Sigmoid colon (tissue), 7 donors: Measurements from ENCODE around the gene CLTA. TPM values are rescaled to one million over a fixed set of nuclear protein-coding genes. Genes with fewer than 3 reads are reported as not detected.
A peak's percentile ranks its signal among the peaks of the same experiment; 100 is the strongest.

Experiments
- DNase-seq: peaks from one replicate; pipeline ENCODE4 v3.0.0-alpha.2; 2019
- H3K27ac ChIP-seq, 4 donors: fragments of 200-600 bp; sonication (generic); one replicate each; pipeline ENCODE4 v1.5.1; 2016 to 2019; ENCODE audit warnings: mild to moderate bottlenecking in 1 of 4
- H3K27me3 ChIP-seq, 3 donors: fragments of 200-600 bp; sonication (generic); one replicate each; pipeline ENCODE4 v1.5.1; 2019; ENCODE audit warnings: mild to moderate bottlenecking in 1 of 3
- H3K36me3 ChIP-seq, 4 donors: fragments of 200-600 bp; sonication (generic); one replicate each; pipeline ENCODE4 v1.5.1; 2016 to 2019
- H3K4me1 ChIP-seq, 4 donors: fragments of 200-600 bp; sonication (generic); one replicate each; pipeline ENCODE4 v1.5.1; 2017 to 2019
- H3K4me3 ChIP-seq, 4 donors: fragments of 200-600 bp; sonication (generic); one replicate each; pipeline ENCODE4 v1.5.1; 2017 to 2019; ENCODE audit warnings: mild to moderate bottlenecking in 2 of 4, moderate library complexity in 1 of 4
- H3K9me3 ChIP-seq, 4 donors: fragments of 200-600 bp in 3 of 4; sonication (generic) in 3 of 4; one replicate each; pipeline versions ENCODE4 v1.5.1 to v1.6.1; 2013 to 2019
- CTCF ChIP-seq, 4 experiments: fragments of 450-650 bp in 3 of 4; fragments of 200-600 bp in 1 of 4; IDR thresholded peaks; one replicate each; pipeline ENCODE4 v1.5.1; 2016 to 2019; ENCODE audit warnings: antibody characterized with exemption in 4 of 4, mild to moderate bottlenecking in 3 of 4, moderate library complexity in 2 of 4
- EP300 ChIP-seq, 4 donors: sonication (generic); formaldehyde crosslinking; IDR thresholded peaks; one replicate each; pipeline ENCODE4 v1.6.1; 2017; ENCODE audit warnings: antibody characterized with exemption in 4 of 4
- POLR2A ChIP-seq, 2 donors: fragments of 450-650 bp; IDR thresholded peaks; one replicate each; pipeline ENCODE4 v1.6.1; 2016; ENCODE audit warnings: antibody characterized with exemption in 2 of 2, mild to moderate bottlenecking in 2 of 2, moderate library complexity in 2 of 2
- POLR2AphosphoS5 ChIP-seq, 4 donors: sonication (generic); formaldehyde crosslinking; IDR thresholded peaks; one replicate each; pipeline ENCODE4 v1.6.1; 2017; ENCODE audit warnings: antibody characterized with exemption in 4 of 4
- WGBS, 2 donors: extraction: QIAGEN DNeasy Blood & Tissue Kit; methylation state at CpG; one replicate each; pipeline ENCODE4 v1.1.7; 2013; 5-methylcytosine and 5-hydroxymethylcytosine counted together
- intact Hi-C: fragments of 100-400 bp; cut with DNase I; formaldehyde crosslinking; loops from one replicate; pipeline ENCODE4 v1.15.1; 2023
- polyA plus RNA-seq, 3 donors: library from polyadenylated mRNA; stranded (reverse); fragments of 200-250 nt; gene quantifications; one replicate each; pipeline ENCODE4 v1.2.3, GENCODE V29; 2013
- total RNA-seq, 4 donors: library from RNA; depleted of rRNA; stranded (reverse); fragments of >200 nt; gene quantifications; one replicate each; pipeline ENCODE4 v1.1.0, GENCODE V29; 2016
- donor health status: healthy with polysubstance abuse.
- donor health status: Bipolar disorder and iron deficiency.
- donor health status: healthy.

The CLTA gene
- total and polyA plus RNA-seq, 7 donors = 151 to 299 (median 176) TPM

- Histone ChIP-seq H3K4me1 (peaks cover 0 to 46% (median 41%) of the 10 kb centered on the region in 4 donors), H3K4me3 (no peak overlapping the region), H3K9me3 (no peaks in the 10 kb centered on the region), H3K27me3 (no peaks in the 10 kb centered on the region), H3K27ac (peak overlapping the region in 2 of 4 donors; percentile 17 to 39), H3K36me3 (peaks cover 3 to 26% (median 8%) of the 10 kb centered on the region in 4 donors)
- DNase-seq = no peak
- intact Hi-C loops = loop anchor here (5.0 kb wide), 2 partner anchors 133 to 293 kb away; no protein-coding TSS in a partner anchor
- TF ChIP-seq CTCF (IDR thresholded peaks at IDR 0.05) = no peak
- no peak for TF ChIP-seq POLR2AphosphoS5 (IDR thresholded peaks at IDR 0.05)
- no peak for TF ChIP-seq POLR2A (IDR thresholded peaks at IDR 0.05)
- TF ChIP-seq EP300 (IDR thresholded peaks at IDR 0.05) = no peak
- 40 to 62% methylated on average over 4 of the region's 4 CpGs for WGBS, 2 donors
Observed at GRCh38 chr9:36194326-36195000, 3.7 kb downstream of the CLTA start.

GRCh38 chr9:36204906-36205547 is 14.3 kb downstream of the CLTA start:
- TF ChIP-seq CTCF (IDR thresholded peaks at IDR 0.05) (no peak), EP300 (IDR thresholded peaks at IDR 0.05) (no peak), POLR2AphosphoS5 (IDR thresholded peaks at IDR 0.05) (no peak), POLR2A (IDR thresholded peaks at IDR 0.05) (no peak)
- Histone ChIP-seq H3K27me3 (no peaks in the 10 kb centered on the region), H3K9me3 (no peaks in the 10 kb centered on the region), H3K27ac (no peak overlapping the region), H3K4me3 (no peak overlapping the region), H3K4me1 (peaks cover 0 to 24% (median 12%) of the 10 kb centered on the region in 4 donors), H3K36me3 (peaks cover 22 to 99% (median 73%) of the 10 kb centered on the region in 4 donors)
- DNase-seq = peak; percentile 50
- intact Hi-C loops = no loop called here
- WGBS, 2 donors = 87 to 89% methylated on average over 11 of the region's 11 CpGs

- Histone ChIP-seq H3K36me3 (peaks cover 15 to 99% (median 62%) of the 10 kb centered on the region in 4 donors), H3K4me3 (no peak overlapping the region), H3K27ac (peak overlapping the region in 1 of 4 donors; percentile 8), H3K9me3 (no peaks in the 10 kb centered on the region), H3K27me3 (no peaks in the 10 kb centered on the region), H3K4me1 (peaks cover 0 to 38% (median 13%) of the 10 kb centered on the region in 4 donors)
- no peak for TF ChIP-seq POLR2A (IDR thresholded peaks at IDR 0.05)
- TF ChIP-seq CTCF (IDR thresholded peaks at IDR 0.05) = no peak
- TF ChIP-seq POLR2AphosphoS5 (IDR thresholded peaks at IDR 0.05) = no peak
- no peak for TF ChIP-seq EP300 (IDR thresholded peaks at IDR 0.05)
- DNase-seq = peak; percentile 20
- WGBS, 2 donors = 90 to 93% methylated on average over 4 of the region's 4 CpGs
- intact Hi-C loops = no loop called here
Observed at GRCh38 chr9:36207016-36207415, 16.3 kb downstream of the CLTA start.

- intact Hi-C loops = no loop called here
- Histone ChIP-seq H3K4me3 (no peak overlapping the region), H3K4me1 (peaks cover 0 to 38% (median 13%) of the 10 kb centered on the region in 4 donors), H3K27me3 (no peaks in the 10 kb centered on the region), H3K36me3 (peaks cover 10 to 99% (median 59%) of the 10 kb centered on the region in 4 donors), H3K27ac (peak overlapping the region in 1 of 4 donors; percentile 8), H3K9me3 (no peaks in the 10 kb centered on the region)
- no peak for TF ChIP-seq POLR2A (IDR thresholded peaks at IDR 0.05)
- TF ChIP-seq POLR2AphosphoS5 (IDR thresholded peaks at IDR 0.05) = no peak
- no peak for TF ChIP-seq CTCF (IDR thresholded peaks at IDR 0.05)
- TF ChIP-seq EP300 (IDR thresholded peaks at IDR 0.05) = no peak
- no peak for DNase-seq
- 13 to 15% methylated on average over 1 of the region's 1 CpG for WGBS, 2 donors
Observed at GRCh38 chr9:36207546-36208012, 16.9 kb downstream of the CLTA start.
